K562 (cell line): Measurements from ENCODE around the gene RHOF. TPM values are rescaled to one million over a fixed set of nuclear protein-coding genes. Genes with fewer than 3 reads are reported as not detected.

Experiments used
- BCL6 ChIP-seq: fragments of 250-450 bp; sonication (Bioruptor Pico); IDR thresholded peaks from 2 replicates; pipeline ENCODE4 v1.4.0; 2020
- BRF1 ChIP-seq: IDR thresholded peaks from 3 replicates; pipeline ENCODE4 v1.6.1; 2011; ENCODE audit warnings: borderline replicate concordance, mild to moderate bottlenecking; ENCODE audit not compliant: insufficient read length; ENCODE audit errors: extremely low read depth
- CBFA2T2 ChIP-seq: fragments of 450-650 bp; conservative IDR thresholded peaks from 2 replicates; pipeline ENCODE4 v1.6.1; 2017; ENCODE audit warnings: mild to moderate bottlenecking
- DDX20 ChIP-seq: fragments of 450-650 bp; IDR thresholded peaks from 2 replicates; pipeline ENCODE4 v1.6.1; 2016; ENCODE audit warnings: missing genetic modification characterization, low read depth, mild to moderate bottlenecking, missing compliant biosample characterization, moderate library complexity
- DNMT1 ChIP-seq: fragments of 450-650 bp; IDR thresholded peaks from 2 replicates; pipeline ENCODE4 v1.6.1; 2016; ENCODE audit warnings: antibody characterized with exemption, mild to moderate bottlenecking
- ELF1 ChIP-seq: fragments of 200-800 bp; sonication (Bioruptor generic); IDR thresholded peaks from 2 replicates; pipeline ENCODE4 v1.6.1; 2016; ENCODE audit warnings: missing genetic modification characterization, missing compliant biosample characterization
- GATAD2B ChIP-seq: fragments of 450-650 bp; IDR thresholded peaks from 2 replicates; pipeline ENCODE4 v1.6.1; 2017; ENCODE audit warnings: mild to moderate bottlenecking, borderline replicate concordance
- HDAC2 ChIP-seq: fragments of 450-650 bp; IDR thresholded peaks from 2 replicates; pipeline ENCODE4 v1.6.1; 2016; ENCODE audit warnings: mild to moderate bottlenecking
- HMGN3 ChIP-seq: IDR thresholded peaks from 2 replicates; pipeline ENCODE4 v1.6.1; 2011; ENCODE audit warnings: borderline replicate concordance, low read depth, mild to moderate bottlenecking, mixed read lengths, low read length; ENCODE audit not compliant: insufficient read length; ENCODE audit errors: extremely low read depth
- MCM2 ChIP-seq: fragments of 450-650 bp; IDR thresholded peaks from 2 replicates; pipeline ENCODE4 v1.6.1; 2017; ENCODE audit warnings: low read depth, mild to moderate bottlenecking
- MTA3 ChIP-seq: fragments of 450-650 bp; formaldehyde crosslinking; IDR thresholded peaks from 2 replicates; pipeline ENCODE4 v1.6.1; 2017; ENCODE audit warnings: mild to moderate bottlenecking, borderline replicate concordance
- MYC ChIP-seq, 2 experiments: fragments of 250-450 bp in 1 of 2; sonication (Bioruptor Pico) in 1 of 2; IDR thresholded peaks; 2 replicates each; pipeline versions ENCODE4 v1.5.1 to v1.6.1; 2012 to 2021; ENCODE audit warnings: low read depth in 2 of 2, borderline replicate concordance in 1 of 2, improper control_type of control experiment in 1 of 2, low read length in 1 of 2, mild to moderate bottlenecking in 1 of 2, moderate library complexity in 1 of 2
- NCOR1 ChIP-seq: fragments of 450-650 bp; IDR thresholded peaks from 2 replicates; pipeline ENCODE4 v1.6.1; 2016; ENCODE audit warnings: mild to moderate bottlenecking, moderate library complexity
- POLR2A ChIP-seq: fragments of 450-650 bp; conservative IDR thresholded peaks from 2 replicates; pipeline ENCODE4 v1.6.1; 2016
- REST ChIP-seq, 2 experiments: fragments of 450-650 bp; formaldehyde crosslinking in 1 of 2; IDR thresholded peaks; 2 replicates each; pipeline versions ENCODE4 v1.4.0 to v1.6.1; 2014 to 2020; ENCODE audit warnings: mild to moderate bottlenecking in 2 of 2, borderline replicate concordance in 1 of 2, low read depth in 1 of 2
- SMARCA5 ChIP-seq: fragments of 450-650 bp; IDR thresholded peaks from 2 replicates; pipeline ENCODE4 v1.6.1; 2016
- SRSF3 ChIP-seq: fragments of 200-400 bp; formaldehyde crosslinking; IDR thresholded peaks from 2 replicates; pipeline ENCODE4 v1.6.1; 2016; ENCODE audit warnings: mild to moderate bottlenecking, low read length, moderate library complexity; ENCODE audit not compliant: insufficient read depth
- TAF15 ChIP-seq: fragments of 200-400 bp; formaldehyde crosslinking; IDR thresholded peaks from 2 replicates; pipeline ENCODE4 v1.6.1; 2017; ENCODE audit warnings: mild to moderate bottlenecking, low read depth, low read length, moderate library complexity
- ZNF146 ChIP-seq: IDR thresholded peaks from one replicate; pipeline ENCODE4 v1.6.1; 2018; ENCODE audit warnings: missing compliant biosample characterization; ENCODE audit not compliant: unreplicated experiment
- ZNF511 ChIP-seq: sonication (generic); formaldehyde crosslinking; IDR thresholded peaks from 2 replicates; pipeline ENCODE4 v1.8.0; 2022; ENCODE audit warnings: mild to moderate bottlenecking, missing genetic modification reagents
- ZNF668 ChIP-seq: fragments of 250-450 bp; sonication (Bioruptor Pico); IDR thresholded peaks from 2 replicates; pipeline ENCODE4 v1.8.0; 2022; ENCODE audit warnings: mild to moderate bottlenecking, inconsistent platforms
- ZNF76 ChIP-seq: fragments of 250-450 bp; sonication (Bioruptor Pico); IDR thresholded peaks from 2 replicates; pipeline ENCODE4 v1.4.0; 2020; ENCODE audit warnings: mild to moderate bottlenecking, moderate library complexity, borderline replicate concordance
- polyA plus RNA-seq, 8 experiments: library from polyadenylated mRNA; depleted of rRNA in 4 of 8; stranded (reverse) in 5 of 8; unstranded in 3 of 8; fragments of >200 nt; fragmentation: Nextera tagmentation in 2 of 8; fragmentation: Illumina TruSeq in 1 of 8; extraction: Ambion mirVana in 2 of 8; extraction: Trizol in 1 of 8; gene quantifications; 2 replicates each; pipeline versions ENCODE4 v1.2.1 to v1.2.3, GENCODE V29; 2011 to 2014; ENCODE audit warnings: inconsistent platforms in 1 of 8, missing spikeins in 1 of 8
- total RNA-seq, 7 experiments: library from RNA; depleted of rRNA in 6 of 7; stranded (reverse); fragments of >200 nt in 6 of 7; fragmentation: Illumina TruSeq in 2 of 7; extraction: Trizol in 2 of 7; gene quantifications; 2 replicates each; pipeline versions ENCODE4 v1.2.1 to v1.2.3, GENCODE V29; 2011 to 2021; ENCODE audit warnings: low replicate concordance in 1 of 7

Gene RHOF
- total and polyA plus RNA-seq, 9 of the 15 experiments (the other 6 are each of a cell fraction or from before 2014, with no cell fraction given) = 0.13 to 10.1 (median 4.0) TPM

- TF ChIP-seq MTA3 = peak; percentile 61; the same call in 1 of the 2 replicates
- no peak for TF ChIP-seq BCL6 (CRISPR knock-in tag)
- no peak for TF ChIP-seq ZNF76 (CRISPR knock-in tag)
- no peak for TF ChIP-seq ZNF146
- peak; percentile 94 for TF ChIP-seq HMGN3
- no peak for TF ChIP-seq ELF1
- TF ChIP-seq DDX20 (tag) = no peak
- no peak for TF ChIP-seq MCM2
- TF ChIP-seq HDAC2 = no peak; the same call in none of the 2 replicates
- no peak for TF ChIP-seq BRF1
- no peak for TF ChIP-seq DNMT1
- TF ChIP-seq ZNF511 (CRISPR knock-in tag) = 0 out of 2 replicates have a peak, but pooled peaks have one; percentile 6
- TF ChIP-seq SMARCA5 = no peak
- no peak for TF ChIP-seq SRSF3
- peak; percentile 84; the same call in 1 of the 2 replicates for TF ChIP-seq GATAD2B
- peak; percentile 26; the same call in 1 of the 2 replicates for TF ChIP-seq ZNF668 (CRISPR knock-in tag)
- peak; percentile 96 for TF ChIP-seq CBFA2T2
- TF ChIP-seq NCOR1 = peak; percentile 92
- TF ChIP-seq TAF15 = no peak
- peak; percentile 85 for TF ChIP-seq MYC (IDR thresholded peaks at IDR 0.05; ENCODE audit: low read depth, low read length)
- 0 out of 2 replicates have a peak, but pooled peaks have one; percentile 53 for TF ChIP-seq MYC (CRISPR knock-in tag; IDR thresholded peaks at IDR 0.05; ENCODE audit: borderline replicate concordance, low read depth)
- TF ChIP-seq REST (IDR thresholded peaks at IDR 0.05; ENCODE audit: borderline replicate concordance) = peak; percentile 31; the same call in 1 of the 2 replicates
- no peak for TF ChIP-seq REST (CRISPR knock-in tag; IDR thresholded peaks at IDR 0.05; ENCODE audit: low read depth)
- TF ChIP-seq POLR2A = no peak
Observed at GRCh38 chr12:121738340-121738858, 55.1 kb downstream of the RHOF start (continued).
